Measurements from ENCODE around the gene JOSD1. TPM values are rescaled to one million over a fixed set of nuclear protein-coding genes. Genes with fewer than 3 reads are reported as not detected.

Gene JOSD1
- total and polyA plus RNA-seq, 4 experiments from 2014 or later: 8.0 to 65.4 (median 37.1) TPM

DNA sequence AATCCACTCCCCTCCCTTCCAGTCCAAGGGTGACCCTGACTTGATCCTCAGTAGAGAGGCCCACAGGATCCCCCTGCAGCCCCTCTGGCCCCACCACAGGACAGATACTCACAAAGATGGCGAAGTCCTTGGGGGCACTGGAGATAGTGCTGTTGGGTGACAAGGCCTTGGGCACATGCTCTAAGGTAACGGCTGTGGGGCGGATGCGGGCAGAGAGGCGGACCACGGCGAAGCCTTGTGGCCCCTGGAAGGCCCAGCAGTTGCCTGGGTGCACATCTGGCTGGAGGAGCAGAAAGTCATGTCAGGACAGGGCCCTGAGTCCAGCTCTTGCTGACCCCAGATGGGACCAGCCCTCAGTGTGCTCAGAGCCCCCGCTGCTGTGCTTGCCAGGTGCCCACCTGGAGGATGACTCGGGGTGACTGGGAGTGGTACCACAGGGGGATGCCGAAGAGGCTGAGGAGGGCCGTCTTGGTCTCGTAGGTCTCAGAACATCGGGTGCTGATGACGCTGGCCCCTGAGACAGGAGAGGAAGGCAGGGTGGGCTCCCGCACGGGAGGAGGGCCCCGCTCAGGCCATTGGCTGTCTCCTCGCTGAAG lies 37.8 kb upstream of the JOSD1 start:
- Histone ChIP-seq H3K27me3 (ENCODE audit: insufficient read depth, low read length) (no peaks in the 10 kb centered on the region), H3K36me3 (ENCODE audit: insufficient read depth, low read length) (peaks cover 98% of the 10 kb centered on the region), H3K4me3 (ENCODE audit: low read length in 2 of 2) (no peak overlapping the region), H3K27ac (ENCODE audit: low read depth, low read length) (no peak overlapping the region), H3K4me1 (ENCODE audit: insufficient read depth, low read length) (peaks cover 86% of the 10 kb centered on the region), H3K9me3 (ENCODE audit: control insufficient read depth in 1 of 2, low read length in 2 of 2) (no peaks in the 10 kb centered on the region)
- Mint-ChIP-seq H3K36me3 (peaks cover 53 to 87% of the 10 kb centered on the region in 2 donors), H3K9me3 (peaks cover 0 to 5% (median 0%) of the 10 kb centered on the region in 8 donors), H3K4me1 (peaks cover 15 to 70% (median 42%) of the 10 kb centered on the region in 4 donors), H3K27me3 (no peaks in the 10 kb centered on the region), H3K4me3 (no peak overlapping the region), H3K27ac (peak overlapping the region in 5 of 7 donors; percentile 19 to 86 (median 56))
- peak in 1 of 5 donors; percentile 11 for DNase-seq
- intact Hi-C loops (cut with micrococcal nuclease): no loop called here
- CTCF ChIA-PET (ENCODE audit: partially characterized antibody): no interaction called here
- POLR2A ChIA-PET (ENCODE audit: partially characterized antibody): interaction anchor here (1.8 to 42.6 kb wide), 3 partner anchors 4 to 31 kb away, joined by 5 to 1746 read pairs (median 1746); partner anchors contain the start of gene SUN2

DNA sequence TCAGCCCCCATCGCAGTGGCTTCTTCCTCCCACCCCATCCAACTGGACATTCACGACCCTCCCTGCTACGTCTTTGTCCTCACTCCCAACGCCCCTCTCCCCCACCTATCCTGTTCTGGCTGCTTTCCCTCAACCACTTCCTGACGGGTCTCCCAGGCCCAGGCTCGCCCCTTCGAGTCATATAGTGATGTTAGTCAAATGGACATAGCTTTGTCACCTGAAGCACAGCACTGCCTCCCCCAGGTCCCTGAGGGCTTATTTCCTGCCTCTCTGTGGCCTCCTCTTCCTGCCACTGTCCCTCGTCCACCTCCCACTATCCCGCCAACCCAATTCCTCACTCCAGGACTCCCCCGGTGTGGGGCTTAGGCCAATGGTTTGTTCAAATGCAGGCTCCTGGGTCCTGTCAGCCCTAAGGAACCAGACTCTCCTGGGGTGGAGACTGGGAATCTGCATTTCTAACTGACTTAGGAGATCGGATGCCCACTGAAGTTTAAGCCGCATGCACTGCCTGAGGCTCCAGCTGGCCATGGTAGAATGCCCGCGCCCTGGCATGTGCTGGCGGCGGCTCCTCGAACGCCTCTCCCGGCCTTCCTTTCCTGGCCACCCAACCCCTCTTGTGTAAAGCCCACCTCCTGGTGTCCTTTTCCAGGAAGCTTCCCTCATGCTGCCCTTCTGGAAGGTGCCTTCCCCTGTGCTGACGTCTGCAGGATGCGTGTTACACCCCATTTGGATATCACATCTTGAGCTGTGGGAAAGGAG lies 36.7 kb upstream of the JOSD1 start:
- H3K27me3 ChIP-seq (ENCODE audit: insufficient read depth, low read length): no peaks in the 10 kb centered on the region
- H3K9me3 ChIP-seq (ENCODE audit: control insufficient read depth in 1 of 2, low read length in 2 of 2): no peaks in the 10 kb centered on the region
- intact Hi-C loops (cut with micrococcal nuclease): no loop called here
- peaks cover 42 to 83% of the 10 kb centered on the region in 2 donors for H3K36me3 Mint-ChIP-seq
- H3K9me3 Mint-ChIP-seq: peaks cover 0 to 5% (median 0%) of the 10 kb centered on the region in 8 donors
- POLR2A ChIA-PET (ENCODE audit: partially characterized antibody): interaction anchor here (10.7 to 42.6 kb wide), 3 partner anchors 3 to 31 kb away, joined by 153 to 1746 read pairs (median 1746); partner anchors contain the start of genes GTPBP1 and SUN2
- no peak overlapping the region for H3K4me3 ChIP-seq (ENCODE audit: low read length in 2 of 2)
- H3K4me1 Mint-ChIP-seq: peaks cover 18 to 76% (median 47%) of the 10 kb centered on the region in 4 donors
- H3K4me3 Mint-ChIP-seq: peak overlapping the region in 2 of 8 donors; percentile 46 to 76
- no peak overlapping the region for H3K27ac ChIP-seq (ENCODE audit: low read depth, low read length)
- no peaks in the 10 kb centered on the region for H3K27me3 Mint-ChIP-seq
- H3K36me3 ChIP-seq (ENCODE audit: insufficient read depth, low read length): peaks cover 89% of the 10 kb centered on the region
- peak in 1 of 5 donors; percentile 21 for DNase-seq
- peaks cover 80% of the 10 kb centered on the region for H3K4me1 ChIP-seq (ENCODE audit: insufficient read depth, low read length)
- H3K27ac Mint-ChIP-seq: peak overlapping the region; percentile 44 to 92 (median 87)
- CTCF ChIA-PET (ENCODE audit: partially characterized antibody): no interaction called here

DNA sequence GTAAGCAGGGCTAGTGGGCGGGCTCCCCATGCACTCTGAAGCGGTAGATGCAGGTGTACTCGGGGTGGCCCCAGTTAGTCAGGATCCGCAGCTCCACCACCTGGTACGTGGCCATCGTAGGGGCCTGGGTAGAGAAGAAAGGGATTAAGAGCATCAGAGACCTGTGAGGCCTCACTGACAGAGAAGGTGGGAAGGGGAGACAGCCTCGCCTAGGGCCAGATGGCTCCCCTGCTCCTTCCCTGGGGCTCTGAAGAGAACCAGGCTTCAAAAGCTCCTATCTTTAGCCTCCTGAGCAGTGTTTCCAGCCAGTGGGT lies 35.5 kb upstream of the JOSD1 start:
- H3K4me1 ChIP-seq (ENCODE audit: insufficient read depth, low read length): peaks cover 68% of the 10 kb centered on the region
- Mint-ChIP-seq H3K36me3 (peaks cover 35 to 82% of the 10 kb centered on the region in 2 donors), H3K9me3 (peaks cover 0 to 6% (median 0%) of the 10 kb centered on the region in 8 donors), H3K4me1 (peaks cover 15 to 74% (median 42%) of the 10 kb centered on the region in 4 donors), H3K27ac (peak overlapping the region in 5 of 7 donors; percentile 51 to 86 (median 74)), H3K4me3 (no peak overlapping the region), H3K27me3 (no peaks in the 10 kb centered on the region)
- ChIA-PET POLR2A (ENCODE audit: partially characterized antibody) (interaction anchor here (0.9 to 42.6 kb wide), 7 partner anchors 2 to 134 kb away, joined by 3 to 1746 read pairs (median 49); partner anchors contain the start of genes CBX6, GTPBP1, NPTXR and SUN2), CTCF (ENCODE audit: partially characterized antibody) (interaction anchor here (0.8 to 7.5 kb wide), 6 partner anchors 11 to 31 kb away, joined by 3 to 74 read pairs (median 3); no protein-coding TSS in a partner anchor)
- peak overlapping the region; percentile 13 for H3K27ac ChIP-seq (ENCODE audit: low read depth, low read length)
- peaks cover 78% of the 10 kb centered on the region for H3K36me3 ChIP-seq (ENCODE audit: insufficient read depth, low read length)
- no peaks in the 10 kb centered on the region for H3K27me3 ChIP-seq (ENCODE audit: insufficient read depth, low read length)
- H3K4me3 ChIP-seq (ENCODE audit: low read length in 2 of 2): no peak overlapping the region
- intact Hi-C loops (cut with micrococcal nuclease): no loop called here
- no peaks in the 10 kb centered on the region for H3K9me3 ChIP-seq (ENCODE audit: control insufficient read depth in 1 of 2, low read length in 2 of 2)
- DNase-seq: peak in 1 of 5 donors; percentile 26

DNA sequence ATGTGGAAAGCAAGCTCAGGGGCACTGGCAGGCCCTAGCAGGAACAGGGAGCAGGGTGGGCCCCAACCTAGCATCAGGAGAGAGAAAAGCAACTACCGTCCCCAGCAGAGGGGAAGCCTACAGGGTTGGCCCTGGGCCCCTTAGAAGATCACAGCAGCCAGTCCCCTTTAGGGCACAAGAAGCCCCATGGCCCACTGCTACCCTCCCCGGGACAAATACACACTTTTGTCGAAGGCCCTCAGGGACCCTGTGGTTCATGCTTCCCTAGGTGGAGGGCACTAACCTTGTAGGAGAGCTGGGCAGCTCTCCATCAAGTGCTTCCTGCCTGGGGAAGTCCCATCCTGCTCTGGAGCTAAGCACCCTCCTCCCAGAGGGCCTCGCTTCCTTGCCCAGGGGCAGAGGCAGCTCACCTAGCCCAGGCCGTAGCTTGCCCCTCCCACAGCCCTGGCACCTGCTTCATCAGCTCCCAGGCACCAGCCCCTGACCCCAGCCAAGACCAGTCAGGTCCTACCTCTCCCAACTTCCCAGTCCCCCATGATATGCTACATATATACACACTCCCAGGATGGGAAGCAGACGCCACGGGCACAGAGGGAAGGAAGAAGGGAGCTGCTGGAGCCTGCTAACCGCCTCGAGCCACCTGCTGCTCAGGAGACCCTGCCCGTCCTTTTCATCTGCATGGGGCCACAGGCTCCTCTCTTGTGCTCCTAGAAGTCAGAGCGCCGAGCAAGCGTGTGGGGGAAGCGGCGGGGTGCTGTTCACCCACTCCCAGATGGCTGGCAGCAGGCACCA lies 34.9 kb upstream of the JOSD1 start:
- peak overlapping the region; percentile 13 for H3K27ac ChIP-seq (ENCODE audit: low read depth, low read length)
- peak overlapping the region in 2 of 8 donors; percentile 29 to 32 for H3K4me3 Mint-ChIP-seq
- DNase-seq: peak in 1 of 5 donors; percentile 46
- peaks cover 63% of the 10 kb centered on the region for H3K4me1 ChIP-seq (ENCODE audit: insufficient read depth, low read length)
- intact Hi-C loops (cut with micrococcal nuclease): no loop called here
- CTCF ChIA-PET (ENCODE audit: partially characterized antibody): interaction anchor here (0.8 to 7.5 kb wide), 11 partner anchors 7 to 107 kb away, joined by 3 to 74 read pairs (median 5); partner anchors contain the start of gene NPTXR
- peak overlapping the region; percentile 9 to 86 (median 72) for H3K27ac Mint-ChIP-seq
- H3K27me3 ChIP-seq (ENCODE audit: insufficient read depth, low read length): no peaks in the 10 kb centered on the region
- POLR2A ChIA-PET (ENCODE audit: partially characterized antibody): interaction anchor here (0.9 to 42.6 kb wide), 7 partner anchors 1 to 135 kb away, joined by 3 to 1746 read pairs (median 49); partner anchors contain the start of genes CBX6, GTPBP1, NPTXR and SUN2
- peaks cover 34 to 80% of the 10 kb centered on the region in 2 donors for H3K36me3 Mint-ChIP-seq
- no peaks in the 10 kb centered on the region for H3K27me3 Mint-ChIP-seq
- H3K4me3 ChIP-seq (ENCODE audit: low read length in 2 of 2): no peak overlapping the region
- peaks cover 15 to 70% (median 40%) of the 10 kb centered on the region in 4 donors for H3K4me1 Mint-ChIP-seq
- H3K9me3 Mint-ChIP-seq: peaks cover 0 to 7% (median 0%) of the 10 kb centered on the region in 8 donors
- peaks cover 78% of the 10 kb centered on the region for H3K36me3 ChIP-seq (ENCODE audit: insufficient read depth, low read length)
- no peaks in the 10 kb centered on the region for H3K9me3 ChIP-seq (ENCODE audit: control insufficient read depth in 1 of 2, low read length in 2 of 2)

DNA sequence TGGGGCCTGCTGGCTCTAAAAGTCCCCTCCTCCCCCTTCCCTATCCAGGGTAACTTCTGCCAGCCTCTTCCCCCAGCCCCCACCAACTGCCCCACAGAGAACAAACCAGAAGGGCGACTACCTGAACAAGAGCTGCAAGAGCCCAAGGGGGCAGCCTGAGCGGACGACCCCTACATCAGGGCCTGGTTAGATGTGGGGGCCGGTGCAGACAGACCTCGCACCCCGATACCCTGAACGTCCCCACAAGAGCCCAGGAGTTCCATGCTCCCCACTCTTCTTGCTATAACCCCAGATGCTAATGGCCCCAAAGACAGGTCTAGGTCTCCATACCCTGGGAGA lies 34.4 kb upstream of the JOSD1 start:
- Histone ChIP-seq H3K27me3 (ENCODE audit: insufficient read depth, low read length) (no peaks in the 10 kb centered on the region), H3K9me3 (ENCODE audit: control insufficient read depth in 1 of 2, low read length in 2 of 2) (no peaks in the 10 kb centered on the region), H3K36me3 (ENCODE audit: insufficient read depth, low read length) (peaks cover 78% of the 10 kb centered on the region), H3K4me3 (ENCODE audit: low read length in 2 of 2) (no peak overlapping the region), H3K27ac (ENCODE audit: low read depth, low read length) (no peak overlapping the region), H3K4me1 (ENCODE audit: insufficient read depth, low read length) (peaks cover 57% of the 10 kb centered on the region)
- Mint-ChIP-seq H3K9me3 (peaks cover 0 to 8% (median 0%) of the 10 kb centered on the region in 8 donors), H3K27me3 (no peaks in the 10 kb centered on the region), H3K27ac (peak overlapping the region; percentile 29 to 86 (median 69)), H3K4me3 (peak overlapping the region in 2 of 8 donors; percentile 29 to 32), H3K36me3 (peaks cover 37 to 81% of the 10 kb centered on the region in 2 donors), H3K4me1 (peaks cover 18 to 70% (median 40%) of the 10 kb centered on the region in 4 donors)
- CTCF ChIA-PET (ENCODE audit: partially characterized antibody): interaction anchor here (0.8 to 7.5 kb wide), 13 partner anchors 8 to 108 kb away, joined by 3 to 74 read pairs (median 12); partner anchors contain the start of gene NPTXR
- peak in 1 of 5 donors; percentile 30 for DNase-seq
- POLR2A ChIA-PET (ENCODE audit: partially characterized antibody): interaction anchor here (0.9 to 42.6 kb wide), 7 partner anchors 0 to 135 kb away, joined by 6 to 1746 read pairs (median 49); partner anchors contain the start of genes CBX6, GTPBP1, NPTXR and SUN2
- intact Hi-C loops (cut with micrococcal nuclease): no loop called here

DNA sequence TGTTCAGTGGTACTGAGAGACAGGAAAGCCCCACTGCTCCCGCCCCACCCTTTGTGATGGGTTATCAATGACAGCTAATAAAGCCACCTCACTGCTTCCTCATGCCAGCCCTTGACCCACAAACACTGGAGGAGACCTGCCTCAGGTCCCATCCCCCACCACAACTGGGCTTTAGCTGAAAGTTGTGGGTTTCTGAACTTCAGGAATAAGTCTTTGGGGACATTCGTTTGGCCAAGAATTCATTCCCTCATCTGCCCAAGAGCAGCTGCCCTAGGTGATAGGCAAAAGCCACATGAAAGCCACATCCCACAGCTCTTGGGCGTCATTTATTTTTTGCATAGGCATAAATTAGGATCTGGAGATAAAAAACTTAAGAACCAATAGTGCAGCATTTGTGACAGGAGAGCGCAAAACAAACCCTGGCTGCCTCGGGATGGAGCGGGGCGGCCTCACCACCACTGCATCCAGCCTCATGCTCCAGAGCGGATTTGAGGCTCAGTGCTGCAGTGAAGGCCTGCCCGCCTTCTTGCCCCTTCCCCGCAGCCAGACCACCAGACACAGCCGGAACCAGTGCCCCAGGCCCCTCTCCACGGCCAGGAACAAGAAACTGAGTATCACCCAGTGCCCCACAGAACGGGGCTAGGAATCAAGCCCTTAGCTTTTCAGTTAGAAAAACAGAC lies 33.8 kb upstream of the JOSD1 start:
- peaks cover 52% of the 10 kb centered on the region for H3K4me1 ChIP-seq (ENCODE audit: insufficient read depth, low read length)
- peak overlapping the region; percentile 30 for H3K27ac ChIP-seq (ENCODE audit: low read depth, low read length)
- peak in 1 of 5 donors; percentile 36 for DNase-seq
- H3K36me3 ChIP-seq (ENCODE audit: insufficient read depth, low read length): peaks cover 78% of the 10 kb centered on the region
- H3K27me3 ChIP-seq (ENCODE audit: insufficient read depth, low read length): no peaks in the 10 kb centered on the region
- Mint-ChIP-seq H3K4me1 (peaks cover 18 to 65% (median 37%) of the 10 kb centered on the region in 4 donors), H3K27ac (peak overlapping the region; percentile 47 to 90 (median 82)), H3K9me3 (peaks cover 0 to 8% (median 0%) of the 10 kb centered on the region in 8 donors), H3K4me3 (peak overlapping the region in 3 of 8 donors; percentile 7 to 54 (median 32)), H3K27me3 (no peaks in the 10 kb centered on the region), H3K36me3 (peaks cover 33 to 81% of the 10 kb centered on the region in 2 donors)
- ChIA-PET POLR2A (ENCODE audit: partially characterized antibody) (interaction anchor here (4.0 to 42.6 kb wide), 8 partner anchors 0 to 136 kb away, joined by 23 to 1746 read pairs (median 39); partner anchors contain the start of genes CBX6, GTPBP1, JOSD1 and NPTXR), CTCF (ENCODE audit: partially characterized antibody) (interaction anchor here (0.8 to 7.5 kb wide), 14 partner anchors 8 to 108 kb away, joined by 3 to 74 read pairs (median 14); partner anchors contain the start of gene NPTXR)
- no peak overlapping the region for H3K4me3 ChIP-seq (ENCODE audit: low read length in 2 of 2)
- H3K9me3 ChIP-seq (ENCODE audit: control insufficient read depth in 1 of 2, low read length in 2 of 2): no peaks in the 10 kb centered on the region
- intact Hi-C loops (cut with micrococcal nuclease): loop anchor here (5.0 kb wide), 1 partner anchor 108 kb away; the partner anchor contains the start of gene NPTXR
